Measurements from ENCODE around the gene TXNDC12.

DNA sequence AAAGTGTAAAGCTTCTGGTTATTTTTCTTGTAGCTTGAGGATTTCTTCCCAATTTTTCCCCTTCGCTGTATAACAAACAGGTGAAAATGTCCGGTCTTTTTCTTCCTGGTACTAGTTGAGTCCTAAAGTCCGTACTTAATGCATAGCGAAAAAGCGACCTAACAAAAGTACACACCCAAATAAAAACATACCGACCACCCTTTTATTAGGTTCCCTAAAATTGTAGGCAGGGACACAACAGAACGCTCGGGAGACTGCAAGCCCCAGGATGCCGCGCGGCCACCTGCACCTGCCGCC, 823 bp upstream of the TXNDC12 start:
- TF ChIP-seq, protein P1, sequence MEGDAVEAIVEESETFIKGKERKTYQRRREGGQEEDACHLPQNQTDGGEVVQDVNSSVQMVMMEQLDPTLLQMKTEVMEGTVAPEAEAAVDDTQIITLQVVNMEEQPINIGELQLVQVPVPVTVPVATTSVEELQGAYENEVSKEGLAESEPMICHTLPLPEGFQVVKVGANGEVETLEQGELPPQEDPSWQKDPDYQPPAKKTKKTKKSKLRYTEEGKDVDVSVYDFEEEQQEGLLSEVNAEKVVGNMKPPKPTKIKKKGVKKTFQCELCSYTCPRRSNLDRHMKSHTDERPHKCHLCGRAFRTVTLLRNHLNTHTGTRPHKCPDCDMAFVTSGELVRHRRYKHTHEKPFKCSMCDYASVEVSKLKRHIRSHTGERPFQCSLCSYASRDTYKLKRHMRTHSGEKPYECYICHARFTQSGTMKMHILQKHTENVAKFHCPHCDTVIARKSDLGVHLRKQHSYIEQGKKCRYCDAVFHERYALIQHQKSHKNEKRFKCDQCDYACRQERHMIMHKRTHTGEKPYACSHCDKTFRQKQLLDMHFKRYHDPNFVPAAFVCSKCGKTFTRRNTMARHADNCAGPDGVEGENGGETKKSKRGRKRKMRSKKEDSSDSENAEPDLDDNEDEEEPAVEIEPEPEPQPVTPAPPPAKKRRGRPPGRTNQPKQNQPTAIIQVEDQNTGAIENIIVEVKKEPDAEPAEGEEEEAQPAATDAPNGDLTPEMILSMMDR (IDR thresholded peaks at IDR 0.05), result no peak
- TF ChIP-seq POLR2A (IDR thresholded peaks at IDR 0.05) (no peak), POLR2AphosphoS5 (IDR thresholded peaks at IDR 0.05) (no peak)

Measured in sigmoid colon (tissue), 4 donors.